HL-60 (cell line): Measurements from ENCODE around the gene MALRD1.

Experiments
- DNase-seq, 2 experiments: peaks; one replicate each; pipeline ENCODE4 v3.0.0-alpha.2; 2010 to 2020; ENCODE audit warnings: low read depth in 1 of 2, low spot score in 1 of 2
- H3K27ac ChIP-seq: fragments of 250-450 bp; sonication (Bioruptor Pico); replicated peaks from 2 replicates; pipeline ENCODE4 v1.5.1; 2020; ENCODE audit warnings: mild to moderate bottlenecking, moderate library complexity
- H3K27me3 ChIP-seq: fragments of 250-450 bp; sonication (Bioruptor Pico); 2 replicates; pipeline ENCODE4 v1.5.1; 2021; ENCODE audit warnings: mild to moderate bottlenecking, moderate library complexity; ENCODE audit not compliant: insufficient read depth, poor library complexity, severe bottlenecking
- H3K4me3 ChIP-seq: replicated peaks from 2 replicates; pipeline ENCODE4 v1.5.1; 2011; ENCODE audit warnings: mild to moderate bottlenecking, control low read depth, low read length; ENCODE audit not compliant: insufficient read depth
- GABPA ChIP-seq: IDR thresholded peaks from 2 replicates; pipeline ENCODE4 v1.6.1; 2012; ENCODE audit warnings: low read depth
- POLR2AphosphoS5 ChIP-seq: IDR thresholded peaks from 2 replicates; pipeline ENCODE4 v1.6.1; 2012; ENCODE audit warnings: low read depth
- REST ChIP-seq: IDR thresholded peaks from 2 replicates; pipeline ENCODE4 v1.6.1; 2012; ENCODE audit warnings: low read depth; ENCODE audit not compliant: insufficient replicate concordance
- SPI1 ChIP-seq: IDR thresholded peaks from 2 replicates; pipeline ENCODE4 v1.6.1; 2012; ENCODE audit warnings: low read depth, mild to moderate bottlenecking, borderline replicate concordance
- TF ChIP-seq, protein P1 (sequence below): IDR thresholded peaks from one replicate; pipeline ENCODE4 v1.5.1; 2011; ENCODE audit warnings: low read length, control low read depth, inconsistent platforms; ENCODE audit not compliant: insufficient read depth

Gene MALRD1

DNA sequence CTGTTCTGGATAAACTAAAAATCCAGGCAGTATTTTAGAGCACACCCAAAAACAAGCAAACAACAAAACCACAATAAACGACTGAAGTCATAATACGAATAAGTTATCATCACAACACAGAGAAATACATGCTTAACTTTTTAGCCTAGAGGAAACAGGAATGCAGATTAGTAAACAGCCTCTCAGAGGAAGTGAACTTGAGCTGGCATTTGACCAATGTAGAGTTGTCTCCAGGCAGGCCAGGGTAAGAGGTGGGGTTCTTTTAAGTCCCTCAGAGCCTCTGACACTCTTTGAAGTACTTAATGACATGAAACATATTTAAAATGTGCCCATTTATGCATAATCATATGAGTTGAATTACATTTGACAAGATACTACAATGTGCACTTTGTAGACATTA lies 724.4 kb downstream of the MALRD1 start:
- TF ChIP-seq GABPA, result no peak
- TF ChIP-seq POLR2AphosphoS5, result no peak
- TF ChIP-seq, protein P1, sequence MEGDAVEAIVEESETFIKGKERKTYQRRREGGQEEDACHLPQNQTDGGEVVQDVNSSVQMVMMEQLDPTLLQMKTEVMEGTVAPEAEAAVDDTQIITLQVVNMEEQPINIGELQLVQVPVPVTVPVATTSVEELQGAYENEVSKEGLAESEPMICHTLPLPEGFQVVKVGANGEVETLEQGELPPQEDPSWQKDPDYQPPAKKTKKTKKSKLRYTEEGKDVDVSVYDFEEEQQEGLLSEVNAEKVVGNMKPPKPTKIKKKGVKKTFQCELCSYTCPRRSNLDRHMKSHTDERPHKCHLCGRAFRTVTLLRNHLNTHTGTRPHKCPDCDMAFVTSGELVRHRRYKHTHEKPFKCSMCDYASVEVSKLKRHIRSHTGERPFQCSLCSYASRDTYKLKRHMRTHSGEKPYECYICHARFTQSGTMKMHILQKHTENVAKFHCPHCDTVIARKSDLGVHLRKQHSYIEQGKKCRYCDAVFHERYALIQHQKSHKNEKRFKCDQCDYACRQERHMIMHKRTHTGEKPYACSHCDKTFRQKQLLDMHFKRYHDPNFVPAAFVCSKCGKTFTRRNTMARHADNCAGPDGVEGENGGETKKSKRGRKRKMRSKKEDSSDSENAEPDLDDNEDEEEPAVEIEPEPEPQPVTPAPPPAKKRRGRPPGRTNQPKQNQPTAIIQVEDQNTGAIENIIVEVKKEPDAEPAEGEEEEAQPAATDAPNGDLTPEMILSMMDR, result no peak
- no peak for TF ChIP-seq REST
- TF ChIP-seq SPI1, result no peak
- H3K27ac ChIP-seq, result no peak overlapping the region
- H3K4me3 ChIP-seq, result no peak overlapping the region
- DNase-seq, result no peak
- H3K27me3 ChIP-seq, result no peaks in the 10 kb centered on the region

GRCh38 chr10:19775296-19775695 lies 726.7 kb downstream of the MALRD1 start:
- TF ChIP-seq GABPA, result no peak
- TF ChIP-seq, protein P1, result no peak
- no peak for TF ChIP-seq REST
- TF ChIP-seq POLR2AphosphoS5, result no peak
- TF ChIP-seq SPI1, result no peak
- Histone ChIP-seq H3K27me3 (no peaks in the 10 kb centered on the region), H3K27ac (no peak overlapping the region), H3K4me3 (no peak overlapping the region)
- no peak for DNase-seq

GRCh38 chr10:19777806-19778205 lies 729.2 kb downstream of the MALRD1 start:
- DNase-seq, result no peak
- no peaks in the 10 kb centered on the region for H3K27me3 ChIP-seq
- TF ChIP-seq POLR2AphosphoS5 (no peak), REST (no peak), GABPA (no peak), SPI1 (no peak)
- TF ChIP-seq, protein P1, result no peak
- no peak overlapping the region for H3K4me3 ChIP-seq
- no peak overlapping the region for H3K27ac ChIP-seq
